ENCODE data around the gene ATP9B. TPM values are rescaled to one million over a fixed set of nuclear protein-coding genes. Genes with fewer than 3 reads are reported as not detected.
"Not testable (repeated sequence)": the region's sequence is repeated elsewhere in the genome, so short reads cannot be mapped to it uniquely, and the experiment has no call there.

The ATP9B gene
- total and polyA plus RNA-seq, 3 donors from 2014 or later: 32.4 to 113 (median 78.2) TPM

DNA sequence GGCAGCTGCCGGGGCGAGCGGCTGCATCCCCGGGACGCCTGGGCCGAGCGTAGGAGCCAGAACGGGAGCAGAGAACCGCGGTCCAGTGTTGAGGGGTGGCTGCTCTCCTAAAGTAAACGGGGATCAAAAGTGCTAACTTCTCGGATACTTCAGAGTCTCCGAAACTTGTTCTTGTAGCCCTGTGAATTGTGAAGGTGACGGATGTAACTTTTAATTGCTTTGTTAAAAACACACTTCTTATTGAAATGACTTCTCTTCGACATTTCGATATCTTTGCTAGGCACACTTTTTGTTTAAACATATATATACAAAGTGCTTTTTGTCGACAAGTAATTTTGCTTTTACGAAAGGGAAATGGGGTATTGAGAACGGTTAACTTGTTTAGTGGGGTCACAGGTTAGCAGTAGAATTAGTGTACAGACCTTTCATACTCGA, 540 bp downstream of the ATP9B start:
- intact Hi-C loops (cut with DNase I; ENCODE audit: low total_unique reads): no loop called here
- H3K9me3 ChIP-seq: no peaks in the 10 kb centered on the region
- no peaks in the 10 kb centered on the region for H3K27me3 ChIP-seq
- peak overlapping the region; percentile 88 to 97 for H3K27ac ChIP-seq
- 1 to 2% methylated on average over 18 to 20 of the region's 20 CpGs for WGBS, 2 donors
- H3K36me3 ChIP-seq (ENCODE audit: low read depth, missing control alignments): no peaks in the 10 kb centered on the region
- TF ChIP-seq, protein P1, sequence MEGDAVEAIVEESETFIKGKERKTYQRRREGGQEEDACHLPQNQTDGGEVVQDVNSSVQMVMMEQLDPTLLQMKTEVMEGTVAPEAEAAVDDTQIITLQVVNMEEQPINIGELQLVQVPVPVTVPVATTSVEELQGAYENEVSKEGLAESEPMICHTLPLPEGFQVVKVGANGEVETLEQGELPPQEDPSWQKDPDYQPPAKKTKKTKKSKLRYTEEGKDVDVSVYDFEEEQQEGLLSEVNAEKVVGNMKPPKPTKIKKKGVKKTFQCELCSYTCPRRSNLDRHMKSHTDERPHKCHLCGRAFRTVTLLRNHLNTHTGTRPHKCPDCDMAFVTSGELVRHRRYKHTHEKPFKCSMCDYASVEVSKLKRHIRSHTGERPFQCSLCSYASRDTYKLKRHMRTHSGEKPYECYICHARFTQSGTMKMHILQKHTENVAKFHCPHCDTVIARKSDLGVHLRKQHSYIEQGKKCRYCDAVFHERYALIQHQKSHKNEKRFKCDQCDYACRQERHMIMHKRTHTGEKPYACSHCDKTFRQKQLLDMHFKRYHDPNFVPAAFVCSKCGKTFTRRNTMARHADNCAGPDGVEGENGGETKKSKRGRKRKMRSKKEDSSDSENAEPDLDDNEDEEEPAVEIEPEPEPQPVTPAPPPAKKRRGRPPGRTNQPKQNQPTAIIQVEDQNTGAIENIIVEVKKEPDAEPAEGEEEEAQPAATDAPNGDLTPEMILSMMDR (IDR thresholded peaks at IDR 0.05): no peak
- TF ChIP-seq POLR2A (IDR thresholded peaks at IDR 0.05): no peak
- DNase-seq: no peak
- peak overlapping the region; percentile 90 to 100 for H3K4me3 ChIP-seq
- peaks cover 6% of the 10 kb centered on the region for H3K4me1 ChIP-seq

DNA sequence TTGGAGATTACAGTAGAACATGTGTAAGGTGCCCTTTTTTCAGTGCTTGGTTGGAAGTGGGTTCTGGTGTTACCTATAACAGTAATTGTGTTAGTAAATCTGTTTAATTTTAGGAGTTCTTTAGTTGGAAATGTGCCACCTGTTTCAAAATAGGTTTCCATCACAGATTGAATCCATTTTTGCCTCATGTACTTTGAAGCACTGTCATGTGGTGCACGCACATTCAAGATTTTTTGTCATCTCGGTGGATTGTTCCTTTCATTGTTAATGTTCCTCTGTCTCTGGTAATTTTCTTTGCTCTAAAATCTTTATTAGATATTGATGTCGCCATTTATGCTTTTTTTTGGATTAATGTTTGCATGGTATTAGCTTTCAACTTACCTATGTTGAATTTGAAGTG, 1.3 kb downstream of the ATP9B start:
- no peak overlapping the region for H3K27ac ChIP-seq
- H3K4me3 ChIP-seq: no peak overlapping the region
- H3K4me1 ChIP-seq: peaks cover 6% of the 10 kb centered on the region
- H3K27me3 ChIP-seq: no peaks in the 10 kb centered on the region
- no peaks in the 10 kb centered on the region for H3K36me3 ChIP-seq (ENCODE audit: low read depth, missing control alignments)
- H3K9me3 ChIP-seq: no peaks in the 10 kb centered on the region
- no peak for DNase-seq
- intact Hi-C loops (cut with DNase I; ENCODE audit: low total_unique reads): no loop called here
- 49 to 67% methylated on average over 3 of the region's 3 CpGs for WGBS, 2 donors
- TF ChIP-seq, protein P1 (IDR thresholded peaks at IDR 0.05): no peak
- no peak for TF ChIP-seq POLR2A (IDR thresholded peaks at IDR 0.05)

DNA sequence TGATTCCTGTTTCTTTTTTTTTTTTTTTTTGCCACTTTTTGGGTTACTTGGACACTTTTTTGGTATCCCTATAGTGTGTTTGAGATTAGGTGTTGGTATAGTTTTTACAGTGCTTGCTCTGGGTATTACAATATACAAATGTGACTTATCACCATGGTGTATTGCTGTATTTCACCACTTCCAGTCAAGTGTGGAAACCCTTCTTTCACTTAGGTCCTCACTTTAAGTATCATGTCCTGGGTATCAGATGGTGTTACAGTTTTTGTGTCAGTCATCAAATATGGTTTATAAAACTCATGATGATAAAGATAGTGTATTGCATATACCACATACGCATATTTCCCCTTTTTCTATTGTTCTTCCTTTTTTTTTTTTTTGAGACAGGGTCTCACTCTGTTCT, 1.8 kb downstream of the ATP9B start:
- DNase-seq: no peak
- Histone ChIP-seq H3K36me3 (ENCODE audit: low read depth, missing control alignments) (no peaks in the 10 kb centered on the region), H3K27me3 (no peaks in the 10 kb centered on the region), H3K27ac (no peak overlapping the region), H3K9me3 (no peaks in the 10 kb centered on the region), H3K4me3 (no peak overlapping the region), H3K4me1 (peaks cover 6% of the 10 kb centered on the region)
- TF ChIP-seq POLR2A (IDR thresholded peaks at IDR 0.05): no peak
- TF ChIP-seq, protein P1 (IDR thresholded peaks at IDR 0.05): no peak
- WGBS, 2 donors: 74% methylated on average over 1 of the region's 1 CpG; no CpG with 5 or more reads in 1 of the 2 donors
- intact Hi-C loops (cut with DNase I; ENCODE audit: low total_unique reads): no loop called here

DNA sequence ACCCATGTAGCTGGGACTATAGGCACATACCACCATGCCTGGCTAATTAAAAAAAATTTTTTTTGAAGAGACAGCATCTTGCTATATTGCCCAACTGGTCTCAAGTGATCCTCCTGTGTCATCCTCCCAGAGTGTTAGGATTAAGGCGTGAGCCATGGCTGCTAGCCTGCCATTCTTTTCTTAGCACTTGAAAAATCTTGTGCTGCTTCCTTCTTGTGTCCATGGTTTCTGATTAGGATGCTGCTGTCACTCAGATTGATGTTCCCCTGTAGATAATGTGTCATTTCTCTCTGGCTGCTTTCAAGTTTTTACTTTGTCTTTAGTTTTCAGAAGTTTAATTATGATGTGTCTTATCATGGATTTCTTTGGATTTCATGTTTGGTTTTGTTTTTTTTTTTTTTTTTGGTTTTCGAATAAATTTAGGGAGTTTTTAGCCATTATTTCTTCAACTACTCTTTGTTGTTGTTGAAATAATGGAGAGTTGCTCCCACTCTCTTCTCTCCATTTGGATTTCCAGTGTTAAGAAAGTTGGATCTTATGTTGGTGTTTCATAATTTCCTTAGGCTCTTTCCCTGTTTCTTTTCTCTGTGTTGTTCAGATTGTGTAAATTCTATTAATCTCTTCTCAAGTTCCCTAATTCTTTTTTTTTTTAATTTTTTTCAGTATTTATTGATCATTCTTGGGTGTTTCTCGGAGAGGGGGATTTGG, 2.5 kb downstream of the ATP9B start:
- H3K4me1 ChIP-seq: peaks cover 6% of the 10 kb centered on the region
- no peaks in the 10 kb centered on the region for H3K9me3 ChIP-seq
- TF ChIP-seq, protein P1 (IDR thresholded peaks at IDR 0.05): no peak
- TF ChIP-seq POLR2A (IDR thresholded peaks at IDR 0.05): no peak
- WGBS, 2 donors: 91 to 96% methylated on average over 3 of the region's 3 CpGs
- no peak overlapping the region for H3K4me3 ChIP-seq
- H3K27ac ChIP-seq: no peak overlapping the region
- intact Hi-C loops (cut with DNase I; ENCODE audit: low total_unique reads): no loop called here
- no peaks in the 10 kb centered on the region for H3K27me3 ChIP-seq
- no peaks in the 10 kb centered on the region for H3K36me3 ChIP-seq (ENCODE audit: low read depth, missing control alignments)
- no peak for DNase-seq

DNA sequence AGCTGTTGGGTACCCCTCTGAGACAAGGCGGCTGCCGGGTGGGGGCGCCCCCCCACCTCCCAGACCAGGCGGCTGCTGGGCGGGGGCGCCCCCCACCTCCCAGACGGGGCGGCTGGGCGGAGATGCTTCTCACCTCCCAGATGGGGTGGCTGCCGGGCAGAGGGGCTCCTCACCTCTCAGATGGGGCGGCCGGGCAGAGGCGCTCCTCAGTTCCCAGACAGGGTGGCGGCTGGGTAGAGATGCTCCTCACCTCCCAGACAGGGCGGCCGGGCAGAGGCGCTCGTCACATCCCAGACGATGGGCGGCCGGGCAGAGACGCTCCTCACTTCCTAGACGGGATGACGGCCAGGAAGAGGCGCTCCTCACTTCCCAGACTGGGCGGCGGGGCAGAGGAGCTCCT, 3.5 kb downstream of the ATP9B start:
- intact Hi-C loops (cut with DNase I; ENCODE audit: low total_unique reads); DNase-seq: not testable (repeated sequence)

More for the DNA sequence above, 3.5 kb downstream of the ATP9B start:
- 94% methylated on average over 27 of the region's 27 CpGs; no CpG with 5 or more reads in 1 of the 2 donors for WGBS, 2 donors
- not testable (repeated sequence) for H3K4me1 ChIP-seq; H3K36me3 ChIP-seq (ENCODE audit: low read depth, missing control alignments); H3K4me3 ChIP-seq; H3K27me3 ChIP-seq; H3K27ac ChIP-seq; H3K9me3 ChIP-seq
